ENCODE measurements around the gene RFK.

RFK gene

DNA sequence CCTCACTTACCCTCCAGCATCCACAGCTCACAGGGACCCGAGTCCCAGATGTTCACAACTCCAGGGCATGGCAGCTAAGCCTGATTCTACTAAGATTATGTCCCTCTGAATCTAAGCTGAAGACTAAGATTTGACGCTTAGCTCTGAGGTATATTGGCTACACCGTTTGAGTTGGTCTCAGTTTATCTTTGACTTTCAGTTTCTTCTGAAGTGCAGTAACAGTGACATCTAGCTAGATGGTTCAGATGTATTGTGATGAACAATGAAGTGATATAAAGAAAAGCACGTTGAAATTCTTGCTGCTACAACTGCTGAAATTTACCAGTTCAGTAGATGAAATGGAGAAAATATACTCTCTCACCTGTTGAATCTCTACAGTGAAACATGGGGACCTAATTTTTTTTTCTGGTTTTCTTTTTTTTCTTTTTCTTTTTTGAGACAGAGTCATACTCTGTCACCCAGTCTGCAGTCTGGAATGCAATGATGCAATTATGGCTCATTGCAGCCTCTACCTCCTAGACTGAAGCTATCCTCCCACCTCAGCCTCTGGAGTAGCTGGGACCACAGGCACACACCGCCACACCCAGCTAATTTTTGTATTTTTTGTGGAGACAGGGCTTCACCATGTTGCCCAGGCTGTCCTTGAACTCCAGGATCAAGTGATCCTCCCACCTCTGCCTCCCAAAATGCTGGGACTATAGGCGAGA, 15.7 kb downstream of the RFK start:
- H3K4me3 ChIP-seq (ENCODE audit: low read depth, low read length), result no peak overlapping the region
- TF ChIP-seq CTCF (conservative IDR thresholded peaks at IDR 0.05; ENCODE audit: low read depth, low read length), result no peak
- no peak for DNase-seq (ENCODE audit: low read depth)

GRCh38 chr9:76377791-76378190, 16.4 kb downstream of the RFK start:
- H3K4me3 ChIP-seq (ENCODE audit: low read depth, low read length), result no peak overlapping the region
- no peak for TF ChIP-seq CTCF (conservative IDR thresholded peaks at IDR 0.05; ENCODE audit: low read depth, low read length)
- no peak for DNase-seq (ENCODE audit: low read depth)

DNA sequence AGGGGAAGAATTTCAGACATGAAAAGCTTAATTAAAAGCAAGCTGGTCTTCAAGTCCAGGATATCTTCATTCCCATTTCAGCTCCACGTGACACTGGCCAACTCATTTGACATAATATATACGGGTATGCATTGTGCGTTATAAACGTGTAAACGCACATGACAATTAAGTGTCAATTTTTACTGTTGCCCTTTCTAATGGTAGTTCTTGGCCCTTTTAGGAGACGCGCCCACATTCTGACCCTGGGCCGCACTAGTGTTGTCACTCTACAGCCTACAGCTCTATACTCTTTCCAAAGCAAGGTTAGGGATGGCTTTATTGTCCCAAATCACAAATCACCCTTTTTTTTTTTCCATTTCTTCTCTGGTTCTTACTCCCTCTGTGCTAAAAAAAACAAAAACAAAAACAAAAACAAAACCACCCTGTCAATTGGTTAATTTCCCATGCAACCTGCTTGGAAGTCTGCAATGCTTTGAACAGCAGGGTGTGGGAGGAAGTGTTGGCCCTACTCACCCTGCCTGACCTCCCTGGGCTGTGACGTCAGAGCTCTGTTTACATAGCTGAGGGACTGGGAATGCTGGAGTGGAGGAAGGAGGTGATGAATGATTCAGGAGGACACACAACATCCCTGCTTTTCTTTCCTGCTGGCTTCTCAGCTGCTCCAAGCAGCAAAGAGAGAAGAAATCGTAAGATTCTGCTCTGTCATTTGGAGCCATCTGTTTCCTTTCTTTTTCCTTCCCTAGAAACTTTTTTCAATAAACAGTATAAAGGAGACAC, 19.3 kb downstream of the RFK start:
- DNase-seq (ENCODE audit: low read depth), result peak; percentile 81
- no peak overlapping the region for H3K4me3 ChIP-seq (ENCODE audit: low read depth, low read length)
- no peak for TF ChIP-seq CTCF (conservative IDR thresholded peaks at IDR 0.05; ENCODE audit: low read depth, low read length)

GRCh38 chr9:76373784-76374474, 20.3 kb downstream of the RFK start:
- no peak for DNase-seq (ENCODE audit: low read depth)
- no peak for TF ChIP-seq CTCF (conservative IDR thresholded peaks at IDR 0.05; ENCODE audit: low read depth, low read length)
- no peak overlapping the region for H3K4me3 ChIP-seq (ENCODE audit: low read depth, low read length)

GRCh38 chr9:76373173-76373783, 20.9 kb downstream of the RFK start:
- peak; percentile 46 for DNase-seq (ENCODE audit: low read depth)
- no peak overlapping the region for H3K4me3 ChIP-seq (ENCODE audit: low read depth, low read length)
- no peak for TF ChIP-seq CTCF (conservative IDR thresholded peaks at IDR 0.05; ENCODE audit: low read depth, low read length)

GRCh38 chr9:76372336-76372735, 21.9 kb downstream of the RFK start:
- TF ChIP-seq CTCF (conservative IDR thresholded peaks at IDR 0.05; ENCODE audit: low read depth, low read length), result no peak
- no peak overlapping the region for H3K4me3 ChIP-seq (ENCODE audit: low read depth, low read length)
- peak; percentile 20 for DNase-seq (ENCODE audit: low read depth)
